ENCODE results near the gene FABP3.

GRCh38 chr1:31370021-31370420 is 2.9 kb downstream of the FABP3 start:
- TF ChIP-seq CTCF (IDR thresholded peaks at IDR 0.05 in 4 of 5, conservative IDR thresholded peaks at IDR 0.05 in 1 of 5) (no peak), POLR2A (IDR thresholded peaks at IDR 0.05) (no peak)
